ENCODE data around the gene YPEL1. TPM values are rescaled to one million over a fixed set of nuclear protein-coding genes. Genes with fewer than 3 reads are reported as not detected.

Gene YPEL1, protein sequence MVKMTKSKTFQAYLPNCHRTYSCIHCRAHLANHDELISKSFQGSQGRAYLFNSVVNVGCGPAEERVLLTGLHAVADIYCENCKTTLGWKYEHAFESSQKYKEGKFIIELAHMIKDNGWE
- 3.3 and 5.3 TPM in 2 replicates for total RNA-seq

DNA sequence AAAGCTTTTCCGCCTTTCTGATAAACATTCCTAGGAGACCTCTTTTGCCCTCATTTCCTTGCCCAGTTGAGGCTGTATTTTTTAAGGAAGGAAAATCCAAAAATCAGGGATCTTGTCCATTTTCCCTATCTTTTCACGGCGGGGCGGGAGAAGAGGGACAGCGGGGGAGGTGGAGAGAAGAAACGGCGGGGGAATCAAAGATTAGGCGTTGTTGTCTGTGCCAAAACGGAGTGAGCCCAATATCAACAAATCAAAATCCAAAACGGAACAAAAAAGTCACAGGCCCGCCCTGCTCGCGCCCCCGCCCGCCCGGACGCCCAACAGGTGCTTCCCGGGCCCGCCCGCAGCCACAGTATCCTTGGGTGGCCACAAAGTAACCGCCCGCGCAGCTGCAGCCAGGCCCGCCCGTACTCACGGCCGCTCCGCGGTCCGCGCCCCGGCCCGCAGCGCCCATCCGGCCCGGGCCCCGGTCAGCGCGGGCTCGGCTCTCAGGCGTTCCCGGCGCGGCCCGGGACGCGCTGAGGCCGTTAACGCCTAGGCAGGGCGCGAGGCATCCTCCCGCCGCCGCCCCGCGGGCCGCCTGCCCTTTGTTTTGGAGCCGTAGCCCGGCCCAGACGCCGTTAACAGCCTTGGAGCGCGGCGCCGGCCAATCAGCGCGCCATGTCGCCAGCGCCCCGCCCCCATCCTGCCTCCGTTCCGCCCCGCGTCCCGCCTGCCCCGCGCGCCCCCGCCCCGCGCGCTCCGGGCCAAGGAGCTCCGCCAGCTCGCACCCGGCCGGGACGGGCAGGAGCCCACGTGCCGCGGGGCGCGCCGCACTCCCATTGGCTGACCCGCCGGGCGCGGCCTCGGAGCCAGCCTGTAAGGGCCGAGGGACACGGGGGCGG lies at the start of gene YPEL1:
Gene YPEL1 (minus strand): TSS at position 595 of the 884 bp plus-strand sequence. CDS start 25,050 bp downstream, outside the sequence.

Other genes with a start within 250 kb of the YPEL1 start
- gene RIMBP3C, start 184.3 kb downstream of the YPEL1 start, total RNA-seq, result 0.13 and 0.33 TPM in 2 replicates
- 48.3 and 71.0 TPM in 2 replicates for gene UBE2L3, start 168.1 kb downstream of the YPEL1 start, total RNA-seq
- 60.8 and 90.0 TPM in 2 replicates for gene YDJC, start 105.8 kb downstream of the YPEL1 start, total RNA-seq
- 0.13 and 0.16 TPM in 2 replicates for gene CCDC116, start 103.0 kb downstream of the YPEL1 start, total RNA-seq
- gene SDF2L1, start 93.5 kb downstream of the YPEL1 start, total RNA-seq, result 47.8 and 126 TPM in 2 replicates
- 34.5 and 35.6 TPM in 2 replicates for gene PPIL2, start 69.8 kb downstream of the YPEL1 start, total RNA-seq
- 38.0 and 38.8 TPM in 2 replicates for gene MAPK1, start 131.9 kb upstream of the YPEL1 start, total RNA-seq
- 25.1 and 27.6 TPM in 2 replicates for gene PPM1F, start 217.1 kb upstream of the YPEL1 start, total RNA-seq
- gene TOP3B, start 247.0 kb upstream of the YPEL1 start, total RNA-seq, result 26.6 and 30.1 TPM in 2 replicates